ENCODE results near the gene SORT1. TPM values are rescaled to one million over a fixed set of nuclear protein-coding genes. Genes with fewer than 3 reads are reported as not detected.

Gene SORT1
- total RNA-seq, 1 donor from 2014 or later = 40.6 TPM

GRCh38 chr1:109400035-109400655 lies 2.4 kb upstream of the SORT1 start:
- no peaks in the 10 kb centered on the region for H3K9me3 Mint-ChIP-seq
- H3K27ac Mint-ChIP-seq = no peak overlapping the region
- no peak for TF ChIP-seq CTCF (IDR thresholded peaks at IDR 0.05; ENCODE audit: unreplicated experiment)
- H3K4me1 Mint-ChIP-seq = peaks cover 31% of the 10 kb centered on the region
- peaks cover 12% of the 10 kb centered on the region for H3K36me3 Mint-ChIP-seq
- H3K27me3 Mint-ChIP-seq (ENCODE audit: low read depth) = peaks cover 4% of the 10 kb centered on the region
- H3K4me3 Mint-ChIP-seq = no peak overlapping the region
- no peak for DNase-seq (ENCODE audit: low spot score in 2 of 2, unreplicated experiment in 2 of 2)

GRCh38 chr1:109399326-109399957 lies 1.7 kb upstream of the SORT1 start:
- Mint-ChIP-seq H3K36me3 (peaks cover 5% of the 10 kb centered on the region), H3K4me3 (peak overlapping the region; percentile 81), H3K4me1 (peaks cover 36% of the 10 kb centered on the region), H3K9me3 (no peaks in the 10 kb centered on the region), H3K27me3 (ENCODE audit: low read depth) (peaks cover 4% of the 10 kb centered on the region), H3K27ac (peak overlapping the region; percentile 93)
- TF ChIP-seq CTCF (IDR thresholded peaks at IDR 0.05; ENCODE audit: unreplicated experiment) = peak; percentile 94
- no peak for DNase-seq (ENCODE audit: low spot score in 2 of 2, unreplicated experiment in 2 of 2)

- Mint-ChIP-seq H3K27ac (peak overlapping the region; percentile 93), H3K4me1 (peaks cover 36% of the 10 kb centered on the region), H3K4me3 (peak overlapping the region; percentile 81), H3K9me3 (no peaks in the 10 kb centered on the region), H3K36me3 (peaks cover 2% of the 10 kb centered on the region), H3K27me3 (ENCODE audit: low read depth) (peaks cover 4% of the 10 kb centered on the region)
- TF ChIP-seq CTCF (IDR thresholded peaks at IDR 0.05; ENCODE audit: unreplicated experiment) = no peak
- DNase-seq (ENCODE audit: low spot score in 2 of 2, unreplicated experiment in 2 of 2) = no peak
Observed at GRCh38 chr1:109398343-109399225, 866 bp upstream of the SORT1 start.

GRCh38 chr1:109396871-109397580 lies 692 bp downstream of the SORT1 start:
- no peaks in the 10 kb centered on the region for H3K9me3 Mint-ChIP-seq
- H3K27ac Mint-ChIP-seq = peak overlapping the region; percentile 87
- H3K4me1 Mint-ChIP-seq = peaks cover 50% of the 10 kb centered on the region
- TF ChIP-seq CTCF (IDR thresholded peaks at IDR 0.05; ENCODE audit: unreplicated experiment) = no peak
- H3K4me3 Mint-ChIP-seq = peak overlapping the region; percentile 91
- H3K27me3 Mint-ChIP-seq (ENCODE audit: low read depth) = peaks cover 4% of the 10 kb centered on the region
- peaks cover 2% of the 10 kb centered on the region for H3K36me3 Mint-ChIP-seq
- no peak for DNase-seq (ENCODE audit: low spot score in 2 of 2, unreplicated experiment in 2 of 2)

- DNase-seq (ENCODE audit: low spot score in 2 of 2, unreplicated experiment in 2 of 2) = no peak
- Mint-ChIP-seq H3K4me1 (peaks cover 50% of the 10 kb centered on the region), H3K4me3 (peak overlapping the region; percentile 91), H3K36me3 (no peaks in the 10 kb centered on the region), H3K27me3 (ENCODE audit: low read depth) (peaks cover 4% of the 10 kb centered on the region), H3K27ac (no peak overlapping the region), H3K9me3 (no peaks in the 10 kb centered on the region)
- TF ChIP-seq CTCF (IDR thresholded peaks at IDR 0.05; ENCODE audit: unreplicated experiment) = no peak
Observed at GRCh38 chr1:109396513-109396839, 1.2 kb downstream of the SORT1 start.
